Measurements from ENCODE around the gene APMAP.
"Not testable (repeated sequence)": the region's sequence is repeated elsewhere in the genome, so short reads cannot be mapped to it uniquely, and the experiment has no call there.

APMAP gene

GRCh38 chr20:24948396-24948938 is 44.1 kb downstream of the APMAP start:
- H3K4me3 ChIP-seq (ENCODE audit: low read depth, low read length); H3K9me3 ChIP-seq (ENCODE audit: control insufficient read depth, insufficient read depth, low read depth, low read length); H3K27ac ChIP-seq (ENCODE audit: extremely low read depth, low read depth, low read length); H3K4me1 ChIP-seq (ENCODE audit: control insufficient read depth, insufficient read depth, low read length); POLR2A ChIA-PET; CTCF ChIA-PET; H3K36me3 ChIP-seq (ENCODE audit: control insufficient read depth in 2 of 2, insufficient read depth in 1 of 2, low read length in 2 of 2): not testable (repeated sequence)
- peak; percentile 91 for TF ChIP-seq ZNF146 (tag by site-specific recombination; IDR thresholded peaks at IDR 0.05)

- H3K9me3 ChIP-seq (ENCODE audit: control insufficient read depth, insufficient read depth, low read depth, low read length); H3K4me3 ChIP-seq (ENCODE audit: low read depth, low read length); H3K36me3 ChIP-seq (ENCODE audit: control insufficient read depth in 2 of 2, insufficient read depth in 1 of 2, low read length in 2 of 2); POLR2A ChIA-PET; H3K27ac ChIP-seq (ENCODE audit: extremely low read depth, low read depth, low read length); H3K4me1 ChIP-seq (ENCODE audit: control insufficient read depth, insufficient read depth, low read length): not testable (repeated sequence)
- CTCF ChIA-PET, result interaction anchor here (0.7 kb wide), 1 partner anchor 253 kb away, joined by 4 read pairs; no protein-coding TSS in a partner anchor
These were observed 46.2 kb downstream of the APMAP start for GRCh38 chr20:24946376-24946775.

DNA sequence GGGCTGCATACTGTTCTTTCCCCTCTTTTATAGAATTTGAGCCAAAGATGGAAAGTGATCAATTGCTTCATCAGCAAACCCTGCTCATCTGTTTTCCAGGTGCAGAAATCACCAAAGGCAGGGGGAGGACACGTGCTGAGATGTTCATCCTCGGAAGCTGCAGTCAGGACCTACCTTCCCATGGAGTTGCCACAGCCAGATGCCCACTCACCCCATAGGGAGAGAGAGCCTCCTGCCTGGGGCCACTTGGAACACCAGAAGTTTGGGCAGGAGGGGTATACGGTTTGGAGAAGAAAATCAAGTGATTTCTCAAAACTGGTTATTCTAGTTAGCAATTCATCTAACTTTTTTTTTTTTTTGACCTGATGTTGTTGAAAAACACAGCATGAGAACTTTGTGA is 48.8 kb downstream of the APMAP start:
- H3K4me1 ChIP-seq (ENCODE audit: control insufficient read depth, insufficient read depth, low read length), result no peaks in the 10 kb centered on the region
- H3K27ac ChIP-seq (ENCODE audit: extremely low read depth, low read depth, low read length), result no peak overlapping the region
- H3K9me3 ChIP-seq (ENCODE audit: control insufficient read depth, insufficient read depth, low read depth, low read length), result no peaks in the 10 kb centered on the region
- TF ChIP-seq ZNF549 (tag by site-specific recombination; IDR thresholded peaks at IDR 0.05) (no peak), ZNF292 (tag by site-specific recombination; IDR thresholded peaks at IDR 0.05; ENCODE audit: borderline replicate concordance, low read depth) (no peak), ZNF513 (tag by site-specific recombination; IDR thresholded peaks at IDR 0.05) (no peak), KLF17 (tag by site-specific recombination; IDR thresholded peaks at IDR 0.05) (no peak), RBAK (tag by site-specific recombination; IDR thresholded peaks at IDR 0.05) (no peak), ZBTB49 (tag by site-specific recombination; IDR thresholded peaks at IDR 0.05; ENCODE audit: low read depth) (no peak), ZBTB17 (tag by site-specific recombination; IDR thresholded peaks at IDR 0.05) (no peak), ZNF280D (tag by site-specific recombination; IDR thresholded peaks at IDR 0.05) (no peak), ZNF48 (tag by site-specific recombination; IDR thresholded peaks at IDR 0.05) (no peak), GLI4 (tag by site-specific recombination; IDR thresholded peaks at IDR 0.05) (no peak), GLI2 (tag by site-specific recombination; IDR thresholded peaks at IDR 0.05; ENCODE audit: borderline replicate concordance, low read depth) (no peak), ZNF140 (tag by site-specific recombination; IDR thresholded peaks at IDR 0.05) (no peak), ZNF501 (tag by site-specific recombination; IDR thresholded peaks at IDR 0.05) (no peak), ZNF629 (tag by site-specific recombination; IDR thresholded peaks at IDR 0.05) (no peak), ZNF623 (tag by site-specific recombination; IDR thresholded peaks at IDR 0.05) (no peak), ZNF121 (tag by site-specific recombination; IDR thresholded peaks at IDR 0.05) (no peak)
- TF ChIP-seq, protein P1, sequence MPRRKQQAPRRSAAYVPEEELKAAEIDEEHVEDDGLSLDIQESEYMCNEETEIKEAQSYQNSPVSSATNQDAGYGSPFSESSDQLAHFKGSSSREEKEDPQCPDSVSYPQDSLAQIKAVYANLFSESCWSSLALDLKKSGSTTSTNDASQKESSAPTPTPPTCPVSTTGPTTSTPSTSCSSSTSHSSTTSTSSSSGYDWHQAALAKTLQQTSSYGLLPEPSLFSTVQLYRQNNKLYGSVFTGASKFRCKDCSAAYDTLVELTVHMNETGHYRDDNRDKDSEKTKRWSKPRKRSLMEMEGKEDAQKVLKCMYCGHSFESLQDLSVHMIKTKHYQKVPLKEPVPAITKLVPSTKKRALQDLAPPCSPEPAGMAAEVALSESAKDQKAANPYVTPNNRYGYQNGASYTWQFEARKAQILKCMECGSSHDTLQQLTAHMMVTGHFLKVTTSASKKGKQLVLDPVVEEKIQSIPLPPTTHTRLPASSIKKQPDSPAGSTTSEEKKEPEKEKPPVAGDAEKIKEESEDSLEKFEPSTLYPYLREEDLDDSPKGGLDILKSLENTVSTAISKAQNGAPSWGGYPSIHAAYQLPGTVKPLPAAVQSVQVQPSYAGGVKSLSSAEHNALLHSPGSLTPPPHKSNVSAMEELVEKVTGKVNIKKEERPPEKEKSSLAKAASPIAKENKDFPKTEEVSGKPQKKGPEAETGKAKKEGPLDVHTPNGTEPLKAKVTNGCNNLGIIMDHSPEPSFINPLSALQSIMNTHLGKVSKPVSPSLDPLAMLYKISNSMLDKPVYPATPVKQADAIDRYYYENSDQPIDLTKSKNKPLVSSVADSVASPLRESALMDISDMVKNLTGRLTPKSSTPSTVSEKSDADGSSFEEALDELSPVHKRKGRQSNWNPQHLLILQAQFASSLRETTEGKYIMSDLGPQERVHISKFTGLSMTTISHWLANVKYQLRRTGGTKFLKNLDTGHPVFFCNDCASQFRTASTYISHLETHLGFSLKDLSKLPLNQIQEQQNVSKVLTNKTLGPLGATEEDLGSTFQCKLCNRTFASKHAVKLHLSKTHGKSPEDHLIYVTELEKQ (tag by site-specific recombination; IDR thresholded peaks at IDR 0.05; ENCODE audit: borderline replicate concordance), result no peak
- H3K36me3 ChIP-seq (ENCODE audit: control insufficient read depth in 2 of 2, insufficient read depth in 1 of 2, low read length in 2 of 2), result no peaks in the 10 kb centered on the region
- H3K4me3 ChIP-seq (ENCODE audit: low read depth, low read length), result no peak overlapping the region
- ChIA-PET CTCF (no interaction called here), POLR2A (no interaction called here)

Data from HEK293 (cell line).